GM18517 (cell line): ENCODE data around the gene DENND1A.

Source experiments
- ATAC-seq: cut with Tn5 transposase; IDR thresholded peaks from one replicate; pipeline ENCODE4 v1.9.1; 2021; ENCODE audit warnings: mild to moderate bottlenecking, moderate library complexity; ENCODE audit not compliant: unreplicated experiment

Gene DENND1A

GRCh38 chr9:123548741-123549545 lies 381.0 kb downstream of the DENND1A start:
- ATAC-seq: no peak

- ATAC-seq: no peak
Observed at GRCh38 chr9:123544007-123544827, 385.7 kb downstream of the DENND1A start.

- no peak for ATAC-seq
Observed at GRCh38 chr9:123543492-123543891, 386.4 kb downstream of the DENND1A start.

- ATAC-seq: no peak
Observed at GRCh38 chr9:123542435-123543225, 387.3 kb downstream of the DENND1A start.

- ATAC-seq: no peak
Observed at GRCh38 chr9:123541411-123541810, 388.5 kb downstream of the DENND1A start.

GRCh38 chr9:123540457-123540856 lies 389.5 kb downstream of the DENND1A start:
- no peak for ATAC-seq

GRCh38 chr9:123537809-123538208 lies 392.1 kb downstream of the DENND1A start:
- no peak for ATAC-seq

GRCh38 chr9:123536455-123536868 lies 393.5 kb downstream of the DENND1A start:
- ATAC-seq: no peak

GRCh38 chr9:123534336-123534735 lies 395.6 kb downstream of the DENND1A start:
- no peak for ATAC-seq

- ATAC-seq: no peak
Observed at GRCh38 chr9:123530244-123530643, 399.7 kb downstream of the DENND1A start.

GRCh38 chr9:123528501-123528900 lies 401.4 kb downstream of the DENND1A start:
- ATAC-seq: no peak

- no peak for ATAC-seq
Observed at GRCh38 chr9:123527981-123528380, 401.9 kb downstream of the DENND1A start.

- ATAC-seq: no peak
Observed at GRCh38 chr9:123525957-123526356, 404.0 kb downstream of the DENND1A start.

- no peak for ATAC-seq
Observed at GRCh38 chr9:123525424-123525823, 404.5 kb downstream of the DENND1A start.

- no peak for ATAC-seq
Observed at GRCh38 chr9:123524866-123525265, 405.1 kb downstream of the DENND1A start.

GRCh38 chr9:123523845-123524244 lies 406.1 kb downstream of the DENND1A start:
- ATAC-seq: no peak

GRCh38 chr9:123523001-123523400 lies 406.9 kb downstream of the DENND1A start:
- ATAC-seq: no peak

- ATAC-seq: no peak
Observed at GRCh38 chr9:123522251-123522650, 407.7 kb downstream of the DENND1A start.

GRCh38 chr9:123518338-123518737 lies 411.6 kb downstream of the DENND1A start:
- no peak for ATAC-seq

- ATAC-seq: no peak
Observed at GRCh38 chr9:123517512-123517911, 412.4 kb downstream of the DENND1A start.

GRCh38 chr9:123514766-123515165 lies 415.2 kb downstream of the DENND1A start:
- ATAC-seq: no peak
